MM.1S (cell line): ENCODE measurements around the gene CHN2.

ENCODE experiments used
- EZH2phosphoT487 ChIP-seq: fragments of 300-600 bp; sonication (generic); IDR thresholded peaks from 2 replicates; pipeline ENCODE4 v1.6.1; 2018; ENCODE audit warnings: antibody characterized with exemption, low read length
- TF ChIP-seq, protein P1 (sequence below): fragments of 300-600 bp; sonication (generic); IDR thresholded peaks from 2 replicates; pipeline ENCODE4 v1.5.1; 2016; ENCODE audit warnings: antibody characterized with exemption, low read length, mixed read lengths

DNA sequence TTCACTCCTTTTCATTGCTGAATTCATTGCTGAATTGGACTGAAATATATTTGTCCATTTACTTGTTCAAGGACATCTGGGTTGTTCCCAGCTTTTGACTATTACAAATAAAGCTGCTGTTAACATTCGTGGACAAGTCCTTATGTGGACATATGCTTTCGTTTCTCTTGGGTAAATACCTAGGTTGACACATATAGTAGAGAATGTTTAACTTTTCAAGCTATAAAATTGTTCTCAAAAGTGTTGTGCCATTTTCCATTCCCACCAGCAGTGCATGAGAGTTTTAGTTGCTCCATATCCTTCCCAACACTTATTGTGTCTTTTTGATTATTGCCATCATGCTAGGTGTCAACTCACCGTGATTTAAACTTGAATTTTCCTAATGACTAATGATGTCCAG lies 30.7 kb upstream of the CHN2 start:
- TF ChIP-seq, protein P1, sequence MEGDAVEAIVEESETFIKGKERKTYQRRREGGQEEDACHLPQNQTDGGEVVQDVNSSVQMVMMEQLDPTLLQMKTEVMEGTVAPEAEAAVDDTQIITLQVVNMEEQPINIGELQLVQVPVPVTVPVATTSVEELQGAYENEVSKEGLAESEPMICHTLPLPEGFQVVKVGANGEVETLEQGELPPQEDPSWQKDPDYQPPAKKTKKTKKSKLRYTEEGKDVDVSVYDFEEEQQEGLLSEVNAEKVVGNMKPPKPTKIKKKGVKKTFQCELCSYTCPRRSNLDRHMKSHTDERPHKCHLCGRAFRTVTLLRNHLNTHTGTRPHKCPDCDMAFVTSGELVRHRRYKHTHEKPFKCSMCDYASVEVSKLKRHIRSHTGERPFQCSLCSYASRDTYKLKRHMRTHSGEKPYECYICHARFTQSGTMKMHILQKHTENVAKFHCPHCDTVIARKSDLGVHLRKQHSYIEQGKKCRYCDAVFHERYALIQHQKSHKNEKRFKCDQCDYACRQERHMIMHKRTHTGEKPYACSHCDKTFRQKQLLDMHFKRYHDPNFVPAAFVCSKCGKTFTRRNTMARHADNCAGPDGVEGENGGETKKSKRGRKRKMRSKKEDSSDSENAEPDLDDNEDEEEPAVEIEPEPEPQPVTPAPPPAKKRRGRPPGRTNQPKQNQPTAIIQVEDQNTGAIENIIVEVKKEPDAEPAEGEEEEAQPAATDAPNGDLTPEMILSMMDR: no peak
- TF ChIP-seq EZH2phosphoT487: no peak
